IMR-90 (cell line): ENCODE data around the gene ATP2A3. TPM values are rescaled to one million over a fixed set of nuclear protein-coding genes. Genes with fewer than 3 reads are reported as not detected.
A peak's percentile ranks its signal among the peaks of the same experiment; 100 is the strongest.

Source experiments
- ATAC-seq: fragments of 200-7000 bp; cut with Tn5 transposase; 2 replicates; pipeline ENCODE4 v1.9.1; 2020; ENCODE audit warnings: low read depth, mild to moderate bottlenecking, moderate library complexity
- BruUV-seq: library from RNA; stranded (reverse); fragments of 400-500 nt; replicated peaks from 2 replicates; lab custom pipeline; 2021; lab: Mats Ljungman, UMichigan
- CTCF ChIA-PET: fragments of 300-600 bp; formaldehyde crosslinking; extraction: SDS; loops from one replicate; lab custom pipeline; 2021; ENCODE audit warnings: antibody characterized with exemption; lab: Yijun Ruan, JAX
- POLR2A ChIA-PET: fragments of 300-600 bp; sonication (Branson Sonifier 250); formaldehyde crosslinking; loops from one replicate; lab custom pipeline; 2022; ENCODE audit warnings: antibody characterized with exemption; ENCODE audit not compliant: unreplicated experiment; lab: Charles Lee
- DNase-seq: peaks from one replicate; pipeline ENCODE4 v3.0.0; 2013
- H2AFZ ChIP-seq: replicated peaks from 2 replicates; pipeline ENCODE3; 2013; ENCODE audit warnings: low read length, mild to moderate bottlenecking; ENCODE audit not compliant: poor library complexity
- H2AK5ac ChIP-seq: 2 replicates; pipeline ENCODE4 v1.6.1; 2013; ENCODE audit warnings: low read depth, low read length, inconsistent platforms
- H2AK9ac ChIP-seq: replicated peaks from 2 replicates; pipeline ENCODE3; 2013; ENCODE audit warnings: mild to moderate bottlenecking, low read depth, low read length, moderate library complexity; ENCODE audit not compliant: poor library complexity
- H2BK120ac ChIP-seq: 2 replicates; pipeline ENCODE4 v1.6.1; 2013; ENCODE audit warnings: low read depth, low read length, inconsistent platforms
- H2BK15ac ChIP-seq: 3 replicates; pipeline ENCODE4 v1.6.1; 2013; ENCODE audit warnings: low read depth, low read length, inconsistent platforms
- H2BK20ac ChIP-seq: 2 replicates; pipeline ENCODE4 v1.6.1; 2013; ENCODE audit warnings: low read depth, mild to moderate bottlenecking, inconsistent platforms, low read length, moderate library complexity
- H2BK5ac ChIP-seq: 2 replicates; pipeline ENCODE4 v1.6.1; 2013; ENCODE audit warnings: mild to moderate bottlenecking, low read depth, low read length, inconsistent platforms; ENCODE audit not compliant: poor library complexity, severe bottlenecking
- H3K14ac ChIP-seq: replicated peaks from 2 replicates; pipeline ENCODE4 v1.6.1; 2013; ENCODE audit warnings: low read depth, low read length, inconsistent platforms
- H3K18ac ChIP-seq: 2 replicates; pipeline ENCODE4 v1.6.1; 2013; ENCODE audit warnings: low read depth, low read length, control low read depth
- H3K23ac ChIP-seq: 2 replicates; pipeline ENCODE4 v1.6.1; 2013; ENCODE audit warnings: low read depth, low read length, inconsistent platforms
- H3K27ac ChIP-seq: 2 replicates; pipeline ENCODE4 v1.5.1; 2013; ENCODE audit warnings: mild to moderate bottlenecking, control low read depth, low read length; ENCODE audit not compliant: insufficient read depth
- H3K27me3 ChIP-seq: 2 replicates; pipeline ENCODE4 v1.6.1; 2013; ENCODE audit warnings: low read length; ENCODE audit not compliant: control insufficient read depth, insufficient read depth
- H3K36me3 ChIP-seq: 2 replicates; pipeline ENCODE4 v1.6.1; 2013; ENCODE audit warnings: low read length, mixed read lengths; ENCODE audit not compliant: control insufficient read depth, insufficient read depth
- H3K4ac ChIP-seq: 2 replicates; pipeline ENCODE4 v1.6.1; 2013; ENCODE audit warnings: low read depth, low read length, inconsistent platforms
- H3K4me1 ChIP-seq: 2 replicates; pipeline ENCODE4 v1.6.1; 2013; ENCODE audit warnings: low read length, mixed read lengths; ENCODE audit not compliant: control insufficient read depth, insufficient read depth
- H3K4me2 ChIP-seq: 2 replicates; pipeline ENCODE4 v1.6.1; 2013; ENCODE audit warnings: low read depth, mild to moderate bottlenecking, control low read depth, low read length, moderate library complexity
- H3K4me3 ChIP-seq: 2 replicates; pipeline ENCODE4 v1.5.1; 2013; ENCODE audit warnings: low read depth, mild to moderate bottlenecking, control low read depth, low read length, moderate library complexity; ENCODE audit not compliant: insufficient read depth
- H3K56ac ChIP-seq: 2 replicates; pipeline ENCODE4 v1.6.1; 2013; ENCODE audit warnings: low read length, inconsistent platforms; ENCODE audit not compliant: insufficient read depth; ENCODE audit errors: extremely low read depth
- H3K79me1 ChIP-seq, 2 experiments: 2 replicates each; pipeline ENCODE4 v1.6.1; 2013; ENCODE audit warnings: low read length in 2 of 2, inconsistent platforms in 1 of 2, low read depth in 1 of 2
- H3K9ac ChIP-seq: 2 replicates; pipeline ENCODE4 v1.6.1; 2013; ENCODE audit warnings: low read depth, low read length, control low read depth
- H3K9me1 ChIP-seq: 2 replicates; pipeline ENCODE4 v1.6.1; 2013; ENCODE audit warnings: low read length, inconsistent platforms; ENCODE audit not compliant: insufficient read depth
- H3K9me3 ChIP-seq: 2 replicates; pipeline ENCODE4 v1.6.1; 2013; ENCODE audit warnings: low read length; ENCODE audit not compliant: control insufficient read depth, insufficient read depth
- H4K20me1 ChIP-seq: 2 replicates; pipeline ENCODE4 v1.6.1; 2013; ENCODE audit warnings: low read length, inconsistent platforms; ENCODE audit not compliant: insufficient read depth
- H4K5ac ChIP-seq: 2 replicates; pipeline ENCODE4 v1.6.1; 2013; ENCODE audit warnings: mild to moderate bottlenecking, low read depth, low read length, control low read depth
- H4K8ac ChIP-seq, 2 experiments: 2 replicates each; pipeline ENCODE4 v1.6.1; 2013; ENCODE audit warnings: low read depth in 2 of 2, low read length in 2 of 2, control low read depth in 1 of 2, inconsistent platforms in 1 of 2
- H4K91ac ChIP-seq: 2 replicates; pipeline ENCODE4 v1.6.1; 2013; ENCODE audit warnings: low read depth, low read length, inconsistent platforms; ENCODE audit not compliant: insufficient read depth
- BHLHE40 ChIP-seq: fragments of 150-350 bp; IDR thresholded peaks from 2 replicates; pipeline ENCODE4 v1.6.1; 2016; ENCODE audit warnings: mild to moderate bottlenecking, low read depth, low read length
- CEBPB ChIP-seq: IDR thresholded peaks from 2 replicates; pipeline ENCODE4 v1.6.1; 2012; ENCODE audit warnings: low read depth, low read length, improper control_type of control experiment
- CTCF ChIP-seq: conservative IDR thresholded peaks from 2 replicates; pipeline ENCODE4 v1.5.1; 2012; ENCODE audit warnings: mild to moderate bottlenecking, low read depth, low read length, improper control_type of control experiment
- MAFK ChIP-seq: IDR thresholded peaks from 2 replicates; pipeline ENCODE4 v1.6.1; 2012; ENCODE audit warnings: low read depth, low read length, improper control_type of control experiment
- MAZ ChIP-seq: IDR thresholded peaks from 2 replicates; pipeline ENCODE4 v1.6.1; 2012; ENCODE audit warnings: low read depth, mild to moderate bottlenecking, low read length, improper control_type of control experiment, moderate library complexity, borderline replicate concordance
- MXI1 ChIP-seq: IDR thresholded peaks from 2 replicates; pipeline ENCODE4 v1.6.1; 2012; ENCODE audit warnings: low read depth, mild to moderate bottlenecking, low read length, moderate library complexity, borderline replicate concordance
- NFE2L2 ChIP-seq: fragments of 150-350 bp; IDR thresholded peaks from 2 replicates; pipeline ENCODE4 v1.6.1; 2016; ENCODE audit warnings: low read depth, mild to moderate bottlenecking, low read length
- POLR2A ChIP-seq: IDR thresholded peaks from 2 replicates; pipeline ENCODE4 v1.6.1; 2012; ENCODE audit warnings: mild to moderate bottlenecking, low read depth, low read length
- RAD21 ChIP-seq: IDR thresholded peaks from 2 replicates; pipeline ENCODE4 v1.6.1; 2012; ENCODE audit warnings: low read length, improper control_type of control experiment
- RCOR1 ChIP-seq: IDR thresholded peaks from 2 replicates; pipeline ENCODE4 v1.6.1; 2012; ENCODE audit warnings: mild to moderate bottlenecking, low read length, improper control_type of control experiment; ENCODE audit not compliant: insufficient replicate concordance
- USF2 ChIP-seq: fragments of 150-350 bp; IDR thresholded peaks from 2 replicates; pipeline ENCODE4 v1.6.1; 2017; ENCODE audit warnings: mild to moderate bottlenecking, antibody characterized with exemption, low read length, low read depth
- WGBS, 2 experiments: methylation state at CpG; one replicate each; pipeline versions ENCODE4 v1.1.5 to v1.1.7; 2013; ENCODE audit warnings: missing lambda C conversion rate in 2 of 2; ENCODE audit not compliant: insufficient read length in 1 of 2; ENCODE audit errors: extremely low coverage in 2 of 2; 5-methylcytosine and 5-hydroxymethylcytosine counted together
- dilution Hi-C: fragments of 300-500 bp; cut with HindIII; formaldehyde crosslinking; loops from one replicate; pipeline ENCODE4 v1.14.3; 2018; ENCODE audit warnings: low sequenced_read_pairs; ENCODE audit not compliant: unreplicated experiment
- in situ Hi-C: fragments of 300-500 bp; cut with MboI; formaldehyde crosslinking; loops from 3 replicates; pipeline ENCODE4 v1.14.3; 2019; ENCODE audit warnings: low sequenced_read_pairs, inconsistent platforms, mixed read lengths
- intact Hi-C: fragments of 100-400 bp; cut with micrococcal nuclease; formaldehyde crosslinking; loops from 2 replicates; pipeline ENCODE4 v1.10.0; 2022
- polyA plus RNA-seq, 3 experiments: library from polyadenylated mRNA; depleted of rRNA; stranded (reverse); fragments of >200 nt; gene quantifications; 2 replicates each; pipeline ENCODE4 v1.2.3, GENCODE V29; 2012; ENCODE audit warnings: low replicate concordance in 1 of 3
- total RNA-seq: library from RNA; depleted of rRNA; stranded (reverse); fragments of >200 nt; gene quantifications from 2 replicates; pipeline ENCODE4 v1.2.3, GENCODE V29; 2012

Gene ATP2A3
- total and polyA plus RNA-seq, 2 of the 4 experiments (the other 2 are of a cell fraction): 0.18 to 0.63 TPM

GRCh38 chr17:3914312-3914670 lies 49.9 kb downstream of the ATP2A3 start:
- H3K9ac ChIP-seq: no peak overlapping the region
- no peak overlapping the region for H3K4ac ChIP-seq
- H3K4me1 ChIP-seq: peaks cover 5% of the 10 kb centered on the region; the same call in 1 of the 2 replicates
- no peak overlapping the region for H4K5ac ChIP-seq
- no peak overlapping the region for H2BK120ac ChIP-seq
- no peaks in the 10 kb centered on the region for H3K79me1 ChIP-seq
- H3K4me2 ChIP-seq: no peak overlapping the region
- no peak overlapping the region for H2BK5ac ChIP-seq
- POLR2A ChIA-PET: no interaction called here
- intact Hi-C loops (loop anchor here (1.0 to 2.0 kb wide), 2 partner anchors 95 to 158 kb away; no protein-coding TSS in a partner anchor), in situ Hi-C loops (loop anchor here (5.0 kb wide), 1 partner anchor 93 kb away; no protein-coding TSS in a partner anchor), dilution Hi-C loops (no loop called here)
- no peak overlapping the region for H2AK5ac ChIP-seq
- H4K20me1 ChIP-seq: no peaks in the 10 kb centered on the region
- H3K14ac ChIP-seq: 0 out of 2 replicates have a peak overlapping the region, but pooled peaks have one; percentile 13
- H2AFZ ChIP-seq: peak overlapping the region; percentile 85
- no peaks in the 10 kb centered on the region for H3K9me3 ChIP-seq
- no peak overlapping the region for H4K91ac ChIP-seq
- DNase-seq (no peak), ATAC-seq (no peak)
- H3K18ac ChIP-seq: no peak overlapping the region
- no peaks in the 10 kb centered on the region for H3K27me3 ChIP-seq
- TF ChIP-seq BHLHE40: no peak
- no peak for TF ChIP-seq MAZ
- no peak for TF ChIP-seq RCOR1
- TF ChIP-seq USF2: no peak
- no peak for TF ChIP-seq NFE2L2
- TF ChIP-seq MXI1: no peak
- TF ChIP-seq CTCF: no peak
- no peak for TF ChIP-seq CEBPB
- no peak for TF ChIP-seq RAD21
- no peak for TF ChIP-seq MAFK
- TF ChIP-seq POLR2A: no peak
- no peak overlapping the region for H3K27ac ChIP-seq
- H3K56ac ChIP-seq: no peak overlapping the region
- 0 out of 3 replicates have a peak overlapping the region, but pooled peaks have one; percentile 7 for H2BK15ac ChIP-seq
- H3K4me3 ChIP-seq: no peak overlapping the region
- H3K23ac ChIP-seq: no peak overlapping the region
- H2AK9ac ChIP-seq: peak overlapping the region; percentile 91
- 94% methylated on average over 5 of the region's 10 CpGs; no CpG with 5 or more reads in 1 of the 2 experiments for WGBS, 2 experiments
- no TSS peak for BruUV-seq
- H3K9me1 ChIP-seq: no peaks in the 10 kb centered on the region
- no peaks in the 10 kb centered on the region for H3K36me3 ChIP-seq
- CTCF ChIA-PET: interaction anchor here (0.6 to 2.2 kb wide), 22 partner anchors 9 to 674 kb away, joined by 3 to 12 read pairs (median 4); partner anchors contain the start of gene NCBP3
- H2BK20ac ChIP-seq: no peak overlapping the region; the same call in 1 of the 2 replicates
- 0 out of 4 replicates have a peak overlapping the region, but pooled peaks of 1 of the 2 experiments have one; percentile 72 for H4K8ac ChIP-seq
